ENCODE measurements around the gene VDAC1.

VDAC1 gene

GRCh38 chr5:134026521-134027287, 21.9 kb upstream of the VDAC1 start:
- in situ Hi-C loops (cut with MboI; ENCODE audit: low sequenced_read_pairs) = loop anchor here (25.0 kb wide), 1 partner anchor 111 kb away; no protein-coding TSS in a partner anchor

- in situ Hi-C loops (cut with MboI; ENCODE audit: low sequenced_read_pairs) = loop anchor here (25.0 kb wide), 1 partner anchor 112 kb away; no protein-coding TSS in a partner anchor
Observed at GRCh38 chr5:134025786-134026185, 21.0 kb upstream of the VDAC1 start.

DNA sequence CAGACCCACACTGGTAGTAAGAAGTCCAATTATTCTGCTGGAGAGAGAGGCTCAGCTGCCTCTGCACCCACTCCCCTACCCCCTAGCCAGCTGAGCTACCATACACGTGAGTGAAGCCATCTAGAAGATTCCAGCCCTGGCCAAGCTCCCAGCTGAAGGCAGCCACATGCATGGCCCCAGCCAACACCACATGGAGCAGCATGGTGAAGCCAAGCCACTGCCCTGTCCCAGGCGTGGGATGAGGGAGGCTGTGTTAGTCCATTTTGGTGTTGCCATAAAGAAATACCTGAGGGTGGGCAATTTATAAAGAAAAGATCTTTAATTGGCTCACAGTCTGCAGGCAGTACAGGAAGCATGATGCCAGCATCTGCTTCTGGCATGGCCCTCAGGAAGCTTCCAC, 20.0 kb upstream of the VDAC1 start:
- in situ Hi-C loops (cut with MboI; ENCODE audit: low sequenced_read_pairs) = loop anchor here (25.0 kb wide), 1 partner anchor 112 kb away; no protein-coding TSS in a partner anchor

- in situ Hi-C loops (cut with MboI; ENCODE audit: low sequenced_read_pairs) = no loop called here
Observed at GRCh38 chr5:134022333-134022732, 17.6 kb upstream of the VDAC1 start.

DNA sequence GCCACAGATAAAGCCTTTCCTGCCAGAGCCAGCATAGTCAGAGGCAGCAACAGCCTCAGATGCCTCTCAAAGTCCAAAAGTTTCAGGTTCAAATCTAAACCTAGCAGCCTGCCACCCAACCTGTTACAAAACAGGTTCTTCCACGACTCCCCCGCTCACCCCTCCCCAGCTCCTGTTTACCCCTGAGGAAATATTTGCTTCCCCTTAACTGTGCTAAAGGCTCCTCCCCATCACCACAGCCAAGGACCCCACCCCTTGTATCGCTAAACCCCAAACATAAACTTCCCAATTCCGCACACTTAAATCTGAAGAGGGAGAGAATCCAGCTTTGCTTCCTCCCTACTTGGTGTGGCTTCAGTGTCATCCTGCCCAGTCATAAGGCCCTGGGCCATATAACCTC, 15.4 kb upstream of the VDAC1 start:
- in situ Hi-C loops (cut with MboI; ENCODE audit: low sequenced_read_pairs) = no loop called here

- in situ Hi-C loops (cut with MboI; ENCODE audit: low sequenced_read_pairs) = no loop called here
Observed at GRCh38 chr5:134019636-134020035, 14.9 kb upstream of the VDAC1 start.

DNA sequence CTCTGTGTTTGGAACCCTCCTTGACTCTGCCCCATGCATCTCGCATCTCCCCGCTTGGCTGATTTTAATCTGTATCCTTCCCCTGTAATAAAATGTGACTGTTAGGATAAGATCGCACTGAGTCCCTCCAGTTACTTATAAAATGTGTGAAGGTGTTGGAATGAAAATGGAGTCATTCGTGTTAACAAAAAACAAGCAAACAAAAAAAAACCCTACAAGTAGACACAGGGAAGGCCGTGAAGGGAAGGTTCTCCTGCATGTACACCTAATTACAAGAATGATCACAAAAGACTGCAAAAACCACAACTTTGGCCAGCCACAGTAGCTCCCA, 14.2 kb upstream of the VDAC1 start:
- in situ Hi-C loops (cut with MboI; ENCODE audit: low sequenced_read_pairs) = no loop called here

DNA sequence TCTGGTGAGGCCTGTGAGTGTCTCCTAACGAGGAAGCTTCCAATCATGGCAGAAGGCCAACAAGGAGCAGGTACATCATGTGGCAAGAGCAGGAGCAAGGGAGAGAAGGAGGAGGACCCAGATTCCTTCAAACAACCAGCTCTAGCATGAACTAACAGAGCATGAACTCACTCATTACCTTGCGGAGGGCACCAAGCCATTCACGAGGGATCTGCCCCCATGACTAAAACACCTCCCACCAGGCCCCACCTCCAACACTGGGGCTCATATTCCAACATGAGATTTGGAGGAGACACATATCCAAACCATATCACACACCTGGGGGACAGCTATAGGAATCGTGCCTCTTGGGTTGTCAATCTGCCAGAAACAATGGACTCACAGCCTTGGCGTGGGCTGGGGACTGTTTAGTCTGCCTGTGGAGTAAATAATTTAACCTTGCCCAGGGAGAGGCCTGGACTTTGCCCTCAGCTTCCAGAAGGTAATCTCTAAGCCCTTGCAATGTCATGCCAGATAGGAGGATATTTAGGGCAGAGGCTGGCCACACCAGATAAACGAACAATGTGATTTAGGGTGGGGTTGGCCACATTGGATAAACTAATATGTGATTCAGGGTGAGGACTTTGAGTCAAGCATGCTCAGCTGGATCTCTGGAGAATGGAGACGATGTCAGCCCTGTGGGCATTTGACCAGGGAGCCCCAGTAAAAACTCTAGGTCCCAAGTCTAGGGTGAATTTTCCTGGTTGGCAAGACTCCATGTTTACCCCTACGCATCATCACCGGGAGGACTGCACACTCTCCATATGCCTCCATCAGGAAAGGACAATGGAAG, 13.6 kb upstream of the VDAC1 start:
- in situ Hi-C loops (cut with MboI; ENCODE audit: low sequenced_read_pairs) = no loop called here

DNA sequence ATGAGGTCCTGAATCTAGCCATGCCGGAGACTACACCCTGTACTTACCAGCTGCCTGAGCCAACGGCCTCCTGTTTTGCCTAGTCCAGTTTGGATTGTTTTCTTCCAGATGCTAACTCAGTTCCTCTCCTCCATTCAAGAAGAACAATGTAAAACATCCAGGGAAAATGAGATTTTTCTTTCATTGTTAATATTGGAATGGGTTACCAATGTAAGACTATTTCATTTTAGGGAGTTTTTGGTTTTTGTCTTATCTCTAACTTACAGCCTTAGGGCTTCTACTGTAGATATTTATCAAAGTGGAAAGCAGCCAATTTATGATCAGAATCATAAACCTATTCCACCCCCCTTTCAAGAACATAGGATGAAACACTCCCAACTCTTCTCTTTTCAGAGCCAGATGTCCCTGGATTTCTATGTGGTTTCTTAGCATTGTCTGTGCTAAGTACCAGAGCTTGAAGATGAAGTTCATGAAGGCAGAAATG, 3.5 kb upstream of the VDAC1 start:
- in situ Hi-C loops (cut with MboI; ENCODE audit: low sequenced_read_pairs) = no loop called here

DNA sequence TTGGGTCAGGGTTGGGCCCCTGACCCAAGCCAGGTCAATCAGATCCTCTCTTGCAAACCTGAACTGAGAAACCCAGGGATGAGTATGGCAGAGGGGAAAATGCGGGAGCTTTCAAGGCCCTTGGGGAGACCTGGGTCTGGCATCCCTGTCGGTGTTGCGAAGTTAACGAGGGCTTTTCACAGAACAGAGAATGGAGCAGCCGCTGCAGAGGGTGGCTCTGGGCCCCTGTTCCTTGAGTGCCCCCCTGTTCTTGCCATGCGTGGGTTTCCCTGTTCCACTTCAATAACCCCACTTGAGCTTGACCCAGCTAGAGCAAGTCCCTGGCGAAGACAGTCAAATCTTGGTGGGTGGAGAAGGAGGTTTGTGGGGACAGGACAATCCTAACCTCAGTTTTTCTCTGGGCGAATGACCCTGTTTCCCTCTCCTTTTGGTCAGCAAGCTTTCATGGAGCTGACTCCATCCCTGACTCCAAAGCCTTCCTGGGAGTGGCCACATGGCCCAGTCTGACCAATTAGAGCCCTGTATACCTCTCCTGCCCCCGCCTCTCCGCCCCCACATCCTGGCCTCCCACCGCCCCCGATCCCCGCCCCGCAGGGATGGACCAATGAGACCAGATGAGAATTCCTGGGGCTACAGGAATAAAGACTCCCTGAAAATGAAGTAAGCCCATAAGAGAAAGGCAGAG, 2.9 kb upstream of the VDAC1 start:
- in situ Hi-C loops (cut with MboI; ENCODE audit: low sequenced_read_pairs) = no loop called here

DNA sequence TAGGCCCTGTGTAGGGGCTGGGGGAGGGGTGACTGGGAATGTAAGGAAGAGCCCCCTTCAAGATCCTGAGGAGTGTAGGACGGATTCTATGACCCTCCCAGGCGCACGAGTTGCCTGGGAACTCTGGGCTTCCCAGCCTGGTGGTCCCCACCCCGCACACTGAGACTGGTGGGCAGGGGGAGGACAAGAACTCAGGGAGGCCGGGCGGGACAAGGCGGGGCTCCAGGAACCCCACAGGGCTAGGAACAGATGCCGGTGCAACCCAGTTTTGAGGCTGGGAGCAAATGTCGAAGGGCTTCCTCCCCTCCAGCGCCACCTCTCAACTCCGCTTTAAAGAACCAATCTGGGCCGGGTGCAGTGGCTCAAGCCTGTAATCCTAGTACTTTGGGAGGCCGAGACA, 1.3 kb upstream of the VDAC1 start:
- in situ Hi-C loops (cut with MboI; ENCODE audit: low sequenced_read_pairs) = no loop called here

DNA sequence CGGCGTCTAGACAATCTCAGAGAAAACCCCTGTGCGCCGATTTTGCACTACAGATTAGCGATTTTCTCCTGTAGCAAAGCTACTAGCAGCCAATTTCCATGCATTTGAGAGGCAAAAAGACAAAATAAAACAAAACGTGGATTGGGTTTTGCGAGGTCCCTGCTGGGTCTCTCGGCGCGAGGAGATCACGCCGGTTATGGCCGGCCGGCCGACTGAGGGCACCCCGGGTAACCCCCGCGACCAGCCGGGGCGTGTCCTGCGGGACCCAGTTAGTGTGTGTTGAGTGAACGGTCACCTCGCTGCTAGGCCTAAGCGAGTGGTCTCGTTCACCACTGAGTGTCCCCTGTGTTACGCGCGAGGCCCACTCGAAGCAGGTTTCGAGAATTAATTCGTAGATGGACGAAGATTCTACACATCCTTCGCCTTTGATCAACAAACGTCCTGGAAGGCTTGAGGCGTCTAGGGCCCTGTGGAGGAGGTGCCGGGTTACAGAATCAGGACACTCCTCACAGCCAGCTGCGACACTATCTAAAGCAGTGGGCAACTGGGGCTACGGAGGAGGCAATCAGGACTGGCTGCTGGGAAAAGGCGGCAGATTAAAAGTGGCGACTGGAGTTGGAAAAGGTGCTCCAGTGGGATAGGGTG, 764 bp upstream of the VDAC1 start:
- in situ Hi-C loops (cut with MboI; ENCODE audit: low sequenced_read_pairs) = no loop called here

- in situ Hi-C loops (cut with MboI; ENCODE audit: low sequenced_read_pairs) = no loop called here
Observed at GRCh38 chr5:134003817-134004625, 754 bp downstream of the VDAC1 start.

DNA sequence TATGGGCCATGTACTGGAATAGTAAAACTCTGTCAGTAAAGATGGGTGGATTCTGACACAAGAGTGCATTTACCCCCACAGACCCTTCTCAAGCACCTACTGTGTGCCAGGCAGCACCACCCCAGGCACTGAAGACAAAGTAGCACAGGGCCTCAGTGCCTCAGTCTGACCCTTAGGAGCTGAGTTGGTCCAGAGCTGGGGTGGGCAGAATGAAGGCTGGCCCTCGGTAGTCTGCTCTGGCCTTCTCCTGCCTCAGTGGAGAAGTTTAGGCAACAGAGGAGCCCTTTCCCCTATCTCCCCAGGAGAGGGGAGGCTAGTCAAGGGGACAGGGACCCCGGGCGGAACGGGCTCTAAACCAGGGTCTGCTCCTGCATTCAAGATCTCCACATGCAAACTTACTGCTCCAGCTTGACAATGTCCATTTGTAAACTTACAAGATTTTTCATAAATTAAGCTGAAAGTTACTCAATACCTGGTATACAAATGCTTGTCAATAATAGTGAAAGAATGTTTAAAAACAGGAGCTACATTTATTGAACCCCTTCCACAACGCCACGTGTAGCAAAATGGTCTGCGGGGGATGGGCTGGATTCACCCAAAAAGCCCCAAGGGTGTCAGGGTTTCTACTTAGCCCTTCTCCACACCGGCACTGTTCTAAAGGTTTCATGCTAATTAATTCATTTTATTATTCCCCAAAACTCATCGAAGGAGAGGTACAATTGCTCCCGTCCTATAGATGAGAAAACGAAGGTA, 1.5 kb downstream of the VDAC1 start:
- in situ Hi-C loops (cut with MboI; ENCODE audit: low sequenced_read_pairs) = no loop called here

- in situ Hi-C loops (cut with MboI; ENCODE audit: low sequenced_read_pairs) = no loop called here
Observed at GRCh38 chr5:134001938-134002731, 2.6 kb downstream of the VDAC1 start.

DNA sequence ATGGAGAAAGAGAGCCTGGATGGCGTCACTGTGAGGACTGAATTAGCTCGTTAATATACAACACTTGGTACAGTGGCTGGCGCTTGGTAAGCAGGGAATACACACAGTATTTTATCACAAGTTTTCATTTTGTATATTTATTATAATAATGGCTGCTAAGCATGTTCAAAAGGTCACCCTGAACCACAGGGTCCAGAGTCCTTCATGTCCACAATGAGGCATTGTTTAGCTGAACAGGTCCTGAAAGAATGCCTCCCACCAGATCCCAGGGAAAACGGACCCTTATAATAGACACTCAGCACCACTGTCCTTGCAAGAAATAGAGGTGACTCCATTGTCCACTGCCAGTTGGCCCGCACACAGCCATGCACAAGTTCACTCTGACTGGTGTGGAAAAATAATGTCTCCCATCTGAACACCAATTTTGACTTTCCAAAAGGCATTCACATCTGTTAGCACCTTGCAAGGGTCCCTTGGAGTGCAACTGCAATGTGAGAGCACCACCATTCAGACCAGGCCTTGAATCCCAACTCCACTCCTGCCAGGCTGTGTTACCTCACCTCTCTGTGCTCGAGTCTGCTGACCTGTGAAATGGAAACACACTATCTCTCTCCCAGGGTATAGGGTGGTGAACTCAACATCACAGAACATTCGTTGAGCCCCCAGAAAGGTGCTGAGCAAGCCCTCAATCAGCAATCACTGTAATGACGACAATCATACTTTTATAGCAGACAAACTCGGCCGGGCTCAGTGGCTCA, 3.9 kb downstream of the VDAC1 start:
- in situ Hi-C loops (cut with MboI; ENCODE audit: low sequenced_read_pairs) = no loop called here

DNA sequence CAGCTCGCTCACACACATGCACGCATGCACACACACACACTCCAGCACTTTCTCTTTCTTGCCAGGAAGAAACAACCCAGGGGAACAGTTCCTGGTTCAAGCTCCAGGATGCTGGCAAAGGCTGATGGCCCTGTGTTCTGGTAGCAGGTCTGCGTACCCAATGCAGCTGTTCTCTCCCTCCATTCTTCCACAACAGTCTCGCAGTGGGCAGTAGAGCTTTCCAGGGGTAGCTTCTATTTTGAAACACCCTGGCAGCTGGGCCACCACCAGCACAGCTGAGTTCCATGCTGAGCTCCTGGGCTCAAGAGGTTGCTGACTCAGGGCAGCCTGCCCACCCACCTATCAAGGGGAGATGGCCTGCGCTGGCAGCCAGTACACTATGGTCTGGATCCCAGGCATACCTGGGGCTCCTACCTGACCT, 4.7 kb downstream of the VDAC1 start:
- in situ Hi-C loops (cut with MboI; ENCODE audit: low sequenced_read_pairs) = no loop called here

DNA sequence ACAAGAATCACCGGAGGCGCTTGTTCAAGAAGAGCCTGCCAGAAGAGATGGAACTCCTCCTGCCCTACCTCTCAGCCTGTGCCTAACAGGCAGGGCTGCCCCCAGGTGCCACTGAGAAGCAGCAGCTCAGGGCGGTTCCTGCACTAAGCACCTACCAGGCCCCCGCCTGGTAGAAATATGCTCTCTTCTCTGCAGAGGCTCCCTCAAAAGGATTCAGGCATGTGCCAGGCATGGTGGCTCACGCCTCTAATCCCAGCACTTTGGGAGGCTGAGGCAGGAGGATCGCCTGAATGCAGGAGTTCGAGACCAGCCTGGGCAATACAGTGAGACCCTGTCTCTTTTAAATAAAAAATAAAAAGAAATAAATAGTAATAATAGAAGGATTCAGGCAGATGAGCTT, 6.0 kb downstream of the VDAC1 start:
- in situ Hi-C loops (cut with MboI; ENCODE audit: low sequenced_read_pairs) = no loop called here
